Hematopoietic multipotent progenitor cell treated with erythropoietin and hydrocortisone succinate and interleukin-3 and kit ligand, for 17 days (in vitro differentiated cells): ENCODE measurements around the gene TRA2A.
"Not testable (repeated sequence)": the region's sequence is repeated elsewhere in the genome, so short reads cannot be mapped to it uniquely, and the experiment has no call there.

ENCODE experiments used
- DNase-seq: peaks from one replicate; pipeline ENCODE4 v3.0.0-alpha.2; 2015; ENCODE audit warnings: low spot score

Gene TRA2A

DNA sequence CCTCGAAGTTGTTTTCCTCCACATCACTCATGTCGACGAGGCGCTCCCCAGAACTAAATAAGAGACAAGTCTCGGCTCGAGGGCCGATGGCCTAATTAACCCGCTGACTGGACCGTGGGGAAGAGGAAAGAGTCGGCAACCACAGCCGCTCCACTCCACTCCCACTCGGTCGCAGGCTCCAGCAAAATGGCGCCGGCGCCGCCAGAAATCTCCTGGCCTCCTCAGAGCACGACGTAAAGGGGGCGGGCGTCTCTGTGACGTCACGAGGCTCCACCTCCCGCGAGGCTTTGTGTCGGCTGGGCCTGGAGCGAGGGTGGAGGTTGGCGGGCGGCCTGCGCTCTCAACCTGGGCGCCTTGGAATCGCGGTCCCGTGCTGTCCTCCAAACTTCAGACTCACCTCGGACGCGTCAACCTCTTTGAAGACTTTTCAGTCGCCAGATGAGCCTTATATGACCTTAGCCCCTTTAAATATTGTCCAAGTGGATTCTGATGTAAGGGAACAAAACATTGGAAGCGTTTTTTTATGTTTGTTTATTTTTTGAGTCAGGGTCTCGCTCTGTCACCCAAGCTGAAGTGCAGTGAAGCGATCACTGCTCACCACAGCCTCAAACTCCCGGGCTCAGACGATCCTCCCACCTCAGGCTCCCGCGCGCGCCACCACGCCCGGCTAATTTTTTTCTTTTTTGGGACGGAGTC, at the start of gene TRA2A:
Gene TRA2A (minus strand): TSS at position 188 of the 696 bp plus-strand sequence. CDS start 157 bp downstream, at position 31.
- peak; percentile 97 for DNase-seq

DNA sequence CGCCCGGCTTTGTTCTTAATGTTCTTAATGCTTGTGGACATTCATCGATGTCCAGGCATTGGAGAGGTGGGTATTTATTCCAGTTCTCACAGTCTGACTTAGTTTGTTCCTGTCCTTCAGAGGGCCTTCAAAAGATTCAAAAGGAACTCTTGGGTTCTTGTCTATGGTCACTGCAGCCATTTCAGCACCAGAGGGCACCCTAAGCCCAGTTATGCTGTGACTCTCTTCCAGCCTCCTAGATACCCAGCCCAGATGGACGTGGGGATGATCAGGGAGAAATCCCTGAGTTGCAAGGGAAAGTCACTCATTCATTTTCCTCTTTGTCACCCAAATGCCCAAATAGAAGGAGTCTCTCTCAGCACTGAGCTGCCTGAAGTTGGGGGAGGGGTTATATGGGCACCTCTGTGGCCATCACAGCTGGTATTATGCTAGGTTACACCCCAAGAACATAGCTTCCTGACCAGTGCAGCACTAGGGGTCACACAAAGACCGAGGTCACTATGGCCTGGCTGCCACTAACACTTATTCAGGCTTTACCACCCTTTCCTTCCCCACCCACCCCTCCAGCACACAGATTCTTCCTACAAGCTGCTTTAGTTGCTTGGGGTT, 38.9 kb upstream of the TRA2A start:
- DNase-seq = peak; percentile 47

DNA sequence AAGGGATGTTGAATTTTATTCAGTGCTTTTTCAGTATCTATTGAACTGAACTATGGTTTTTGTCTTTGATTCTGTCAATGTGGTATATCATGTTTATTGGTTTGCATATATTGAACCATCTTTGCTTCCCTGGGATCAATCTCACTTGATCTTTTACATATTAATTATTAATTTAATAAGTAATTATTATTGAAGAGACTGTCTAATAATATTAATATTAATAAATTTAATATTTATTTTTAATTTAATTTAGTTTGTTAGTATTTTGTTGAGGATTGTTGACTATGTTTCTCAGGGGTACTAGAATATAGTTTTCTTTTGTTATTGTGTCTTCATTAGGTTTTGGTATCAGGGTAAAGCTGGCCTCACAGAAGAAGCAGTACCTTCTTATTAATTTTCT, 26.5 kb upstream of the TRA2A start:
- DNase-seq = no peak

DNA sequence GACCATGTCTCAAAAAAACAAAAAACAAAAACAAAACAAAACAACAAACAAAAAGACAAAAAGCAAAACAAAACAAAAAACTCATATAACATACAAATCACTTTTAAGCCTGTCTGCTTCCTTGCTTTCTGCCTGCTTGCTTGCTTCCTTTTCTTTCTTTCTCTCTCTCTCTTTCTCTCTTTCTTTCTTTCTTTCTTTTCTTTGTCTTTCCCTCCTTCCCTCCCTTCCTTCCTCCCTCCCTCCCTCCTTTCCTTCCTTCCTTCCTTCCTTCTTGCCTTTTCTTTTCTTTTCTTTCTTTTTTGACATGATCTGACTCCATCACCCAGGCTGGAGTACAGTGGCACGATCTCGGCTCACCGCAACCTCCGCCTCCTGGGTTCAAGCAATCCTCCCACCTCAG, 15.9 kb upstream of the TRA2A start:
- DNase-seq = no peak

DNA sequence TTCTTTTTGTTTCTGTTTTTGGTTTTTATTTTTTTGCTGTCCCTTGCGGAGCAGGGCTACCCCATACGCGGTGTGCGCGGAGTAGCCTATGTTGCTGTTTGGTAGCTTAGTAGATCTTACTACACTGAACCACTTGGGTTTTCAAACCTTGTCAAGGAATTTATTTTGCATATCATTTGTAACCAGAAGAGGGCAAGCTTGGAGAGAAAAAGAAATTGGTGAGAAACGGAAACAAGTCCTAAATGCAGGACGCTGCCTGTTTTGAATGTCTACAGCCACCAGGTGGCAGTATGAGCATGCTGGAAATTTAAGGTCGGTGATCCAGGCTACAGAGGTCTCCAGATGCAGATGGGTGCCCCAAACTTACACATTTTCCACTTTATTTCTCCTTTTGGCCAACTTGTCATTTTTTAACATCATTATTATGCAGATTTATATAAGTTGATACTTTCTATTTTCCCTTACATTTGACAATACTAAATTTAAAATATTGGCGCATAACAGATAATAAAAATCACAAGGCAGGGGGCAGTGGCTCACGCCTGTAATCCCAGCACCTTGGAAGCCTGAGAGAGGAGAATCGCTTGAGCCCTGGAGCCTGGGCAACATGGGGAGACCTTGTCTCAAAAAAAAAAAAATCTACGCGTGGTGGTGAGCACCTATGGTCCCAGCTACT, 15.3 kb upstream of the TRA2A start:
- peak; percentile 90 for DNase-seq

DNA sequence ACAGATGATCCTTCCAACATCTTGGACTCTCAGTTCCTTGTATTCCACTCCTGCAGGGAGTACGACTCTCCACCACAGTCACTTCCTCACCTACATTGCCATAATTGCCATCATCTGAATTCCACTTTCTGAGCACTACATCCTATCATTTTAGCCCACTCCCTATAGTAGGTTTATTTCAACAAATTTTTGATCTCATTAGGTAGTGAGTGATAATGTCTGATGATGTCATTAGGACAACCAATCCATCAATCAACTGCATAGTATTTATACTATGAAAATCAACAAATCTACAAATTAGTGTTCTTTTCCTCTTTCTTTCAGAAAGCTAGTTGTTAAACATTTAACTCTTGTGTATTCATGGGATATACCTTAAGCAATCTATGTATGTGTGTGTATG, 13.7 kb upstream of the TRA2A start:
- DNase-seq = no peak

DNA sequence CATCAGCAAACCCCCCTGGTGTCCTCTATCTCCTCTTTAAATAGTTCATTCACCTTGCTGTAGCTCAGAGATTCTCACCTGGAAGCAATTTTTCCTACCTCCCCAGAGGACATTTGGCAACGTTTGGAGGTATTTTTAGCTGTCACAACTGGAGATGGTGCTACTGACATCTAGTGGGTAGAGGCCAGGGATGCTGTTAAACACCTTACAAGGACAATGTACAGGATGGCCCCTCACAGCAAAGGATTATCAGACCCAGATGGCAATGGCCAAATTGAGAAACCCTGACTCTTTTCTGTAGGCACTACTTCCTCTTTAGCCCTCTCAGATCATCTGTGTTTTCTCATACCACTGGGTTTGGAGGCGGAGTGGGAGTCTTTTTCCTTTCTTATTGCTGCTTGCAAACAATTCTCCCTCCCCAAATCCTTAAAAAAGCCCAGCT, 13.2 kb upstream of the TRA2A start:
- peak; percentile 30 for DNase-seq

DNA sequence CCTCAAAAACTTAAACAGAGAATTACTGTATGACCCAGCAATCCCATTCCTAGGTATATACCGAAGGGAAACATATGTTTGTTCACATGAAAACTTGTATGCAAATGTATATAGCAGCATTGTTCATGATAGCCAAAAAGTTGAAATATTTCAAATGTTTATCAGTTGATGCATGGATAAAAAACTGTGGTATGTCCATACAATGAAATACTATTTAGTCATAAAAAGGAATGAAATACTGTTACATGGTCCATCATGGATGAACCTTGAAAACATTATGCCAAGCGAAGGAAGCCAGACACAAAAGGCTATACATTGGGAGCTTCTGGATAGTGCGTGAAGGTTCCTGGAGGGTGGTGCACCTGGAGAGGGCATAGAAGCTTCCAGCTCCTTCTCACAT, 11.0 kb upstream of the TRA2A start:
- no peak for DNase-seq

DNA sequence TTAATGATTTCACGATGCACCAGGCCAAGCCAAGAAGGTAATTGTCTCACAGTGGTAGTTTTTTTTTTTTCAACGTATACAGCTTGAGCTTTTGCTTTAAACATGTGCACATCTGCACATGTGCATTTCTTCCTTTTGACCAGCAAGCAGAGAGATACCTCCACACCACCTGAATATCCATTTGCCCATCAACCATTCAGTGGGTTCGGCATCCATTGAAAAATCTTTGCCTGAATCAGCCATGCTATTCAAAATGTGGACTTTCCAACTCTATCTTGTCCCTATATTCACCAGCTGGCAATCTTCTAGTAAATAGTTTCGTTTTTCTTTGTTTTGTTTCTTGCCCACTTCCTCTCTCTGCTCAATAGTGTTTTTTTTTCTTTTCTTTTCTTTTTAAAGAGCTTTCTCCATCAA, 7.7 kb upstream of the TRA2A start:
- DNase-seq = no peak

DNA sequence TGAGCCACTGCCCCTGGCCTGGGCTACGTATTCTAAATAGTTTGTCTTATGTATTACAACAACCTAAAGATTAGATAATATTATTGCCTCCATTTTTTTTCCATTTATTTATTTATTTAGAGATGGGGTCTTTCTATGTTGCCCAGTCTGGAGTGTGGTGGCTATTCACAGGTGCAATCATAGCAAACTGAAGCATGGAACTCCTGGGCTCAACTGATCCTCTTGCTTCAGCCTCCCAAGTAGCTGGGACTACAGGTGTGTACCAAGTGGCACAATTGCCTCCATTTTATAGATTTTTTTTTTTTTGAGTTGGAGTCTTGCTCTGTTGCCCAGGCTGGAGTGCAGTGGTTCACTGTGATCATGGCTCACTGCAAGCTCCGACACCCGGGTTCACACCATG, 6.5 kb upstream of the TRA2A start:
- no peak for DNase-seq

DNA sequence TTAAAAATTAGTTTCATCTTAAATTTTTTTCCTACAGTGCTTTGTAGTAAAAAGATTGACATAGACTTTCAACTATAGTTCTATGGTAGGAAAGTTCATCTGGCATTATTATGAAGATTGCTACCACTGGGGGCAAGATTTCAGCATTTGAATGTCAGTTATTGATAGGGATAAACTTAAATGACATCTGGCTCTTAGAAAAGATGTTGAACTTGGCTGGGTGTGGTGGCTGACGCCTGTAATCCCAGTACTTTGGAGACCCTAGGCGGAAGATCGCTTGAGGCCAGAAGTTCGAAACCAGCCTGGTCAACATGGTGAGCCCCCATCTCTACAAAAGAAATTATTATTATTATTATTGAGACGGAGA, 1.4 kb upstream of the TRA2A start:
- DNase-seq = no peak

DNA sequence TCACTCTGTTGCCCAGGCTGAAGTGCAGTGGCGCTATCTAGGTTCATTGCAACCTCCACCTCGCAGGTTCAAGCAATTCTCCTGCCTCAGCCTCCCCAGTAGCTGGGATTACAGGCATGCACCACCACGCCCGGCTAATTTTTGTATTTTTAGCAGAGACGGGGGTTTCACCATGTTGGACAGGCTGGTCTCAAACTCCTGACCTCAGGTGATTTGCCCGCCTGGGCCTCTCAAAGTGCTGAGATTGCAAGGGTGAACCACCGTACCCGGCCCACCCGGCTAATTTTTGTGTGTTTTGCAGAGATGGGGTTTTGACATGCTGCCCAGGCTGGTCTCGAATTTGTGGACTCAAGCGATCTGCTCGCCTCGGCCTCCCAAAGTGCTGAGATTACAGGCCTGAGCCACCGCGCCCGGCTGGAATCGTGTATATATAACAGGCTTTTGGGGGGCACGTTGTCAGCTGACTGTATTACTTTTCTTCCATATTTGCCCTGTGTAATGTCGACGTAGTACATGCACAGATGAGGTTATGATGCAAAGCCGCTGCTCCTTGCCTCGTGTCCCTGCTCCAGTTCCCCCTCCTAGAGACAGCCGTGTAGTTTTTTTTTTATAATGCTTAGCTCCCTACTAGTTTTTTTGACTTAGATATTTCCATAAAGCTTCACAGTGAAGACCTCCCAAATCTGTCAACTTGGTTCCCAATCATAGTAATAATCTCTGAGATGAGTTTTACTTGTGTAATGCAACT, 883 bp upstream of the TRA2A start:
- DNase-seq = no peak

DNA sequence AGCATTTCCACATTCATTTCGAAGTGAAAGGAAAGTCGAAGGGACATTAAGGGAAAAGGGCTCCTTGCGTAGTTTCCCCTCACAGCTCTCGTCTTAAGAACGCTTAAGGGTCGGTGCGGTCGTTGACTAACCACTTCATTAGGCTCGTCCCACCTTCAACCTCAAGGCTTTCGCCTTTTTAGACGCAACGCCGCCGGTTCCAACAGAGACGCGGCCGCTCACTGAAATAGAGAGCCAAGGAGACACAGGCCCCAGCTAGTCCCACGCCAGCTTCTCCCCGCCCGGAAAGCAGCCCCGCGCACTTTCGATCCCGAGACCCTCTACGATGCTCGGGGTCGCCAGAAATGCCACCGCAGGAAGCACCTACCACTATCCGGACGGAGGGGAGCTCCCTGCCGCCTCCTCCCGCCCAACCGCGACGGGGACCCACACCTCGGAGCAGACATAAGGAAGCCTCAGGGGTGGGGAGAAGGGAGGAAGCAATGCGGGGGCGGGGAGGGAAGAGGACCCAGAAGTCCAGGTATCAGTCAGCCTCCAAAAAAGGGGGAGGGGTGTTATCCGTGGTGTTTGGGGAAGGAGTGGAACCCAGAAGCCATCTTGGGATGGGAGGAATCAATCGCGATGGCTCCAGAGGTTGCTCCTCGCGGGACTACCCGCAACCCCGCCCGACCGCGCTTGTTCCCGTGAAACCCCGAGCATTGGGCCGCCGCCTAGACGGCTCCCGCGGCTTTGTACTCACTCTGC, 559 bp downstream of the TRA2A start:
- peak; percentile 65 for DNase-seq

DNA sequence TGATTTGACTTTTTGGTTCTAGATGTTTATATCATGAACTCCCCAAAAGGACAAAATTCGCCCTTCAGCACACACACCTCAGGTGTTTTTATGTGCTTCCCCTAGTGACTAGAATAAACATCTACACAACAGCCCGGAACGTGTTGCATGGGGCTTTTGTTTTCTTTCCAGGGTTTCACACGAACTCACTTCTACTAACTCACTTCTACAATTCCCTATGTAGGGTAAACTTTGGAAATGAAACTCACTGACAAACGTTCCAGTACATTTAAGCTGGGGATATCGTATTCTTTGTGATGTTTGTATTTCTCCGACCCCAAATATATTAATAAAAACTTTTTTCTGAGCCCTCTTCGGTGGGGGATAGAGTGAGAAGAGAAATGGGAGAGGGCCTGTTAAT, 1.4 kb downstream of the TRA2A start:
- peak; percentile 68 for DNase-seq

DNA sequence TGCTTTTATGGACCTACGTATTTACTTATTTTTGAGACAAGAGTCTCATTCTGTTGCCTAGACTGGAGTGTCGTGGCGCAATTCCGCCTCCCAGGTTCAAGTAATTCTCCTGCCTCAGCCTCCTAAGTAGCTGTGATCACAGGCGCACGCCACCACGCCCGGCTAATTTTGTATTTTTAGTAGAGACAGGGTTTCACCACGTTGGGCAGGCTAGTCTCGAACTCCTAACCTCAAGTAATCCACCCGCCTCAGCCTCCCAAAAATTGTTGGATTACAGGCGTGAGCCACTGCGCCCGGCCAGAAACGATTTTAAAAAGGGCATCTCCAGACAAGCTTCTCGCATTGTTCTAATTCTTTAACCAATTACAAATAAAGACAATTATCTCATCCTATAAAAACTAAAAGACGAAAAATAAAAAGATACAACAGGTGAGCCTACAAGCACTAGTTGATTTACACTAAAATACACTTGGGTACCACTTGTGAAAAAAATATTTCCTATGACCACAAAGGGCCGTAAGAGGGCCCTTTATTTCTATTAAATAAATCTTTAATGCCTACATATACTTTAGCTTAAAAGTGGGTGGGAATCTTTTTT, 2.4 kb downstream of the TRA2A start:
- no peak for DNase-seq

DNA sequence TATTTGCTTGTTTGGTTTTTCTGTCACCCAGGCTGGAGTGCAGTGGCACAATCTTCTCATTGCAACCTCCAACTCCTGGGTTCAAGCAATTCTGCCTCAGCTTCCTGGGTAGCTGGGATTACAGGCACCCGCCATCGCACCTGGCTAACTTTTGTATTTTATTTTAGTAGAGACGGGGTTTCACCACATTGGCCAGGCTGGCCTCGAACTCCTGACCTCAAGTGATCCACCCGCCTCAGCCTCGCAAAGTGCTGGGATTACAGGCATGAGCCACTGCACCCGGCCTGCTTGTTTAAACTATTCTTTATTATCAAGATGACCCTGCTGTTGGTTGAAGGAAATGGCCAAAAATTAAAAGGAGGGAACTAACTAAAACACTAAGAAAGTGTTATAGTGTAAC, 6.2 kb downstream of the TRA2A start:
- not testable (repeated sequence) for DNase-seq

DNA sequence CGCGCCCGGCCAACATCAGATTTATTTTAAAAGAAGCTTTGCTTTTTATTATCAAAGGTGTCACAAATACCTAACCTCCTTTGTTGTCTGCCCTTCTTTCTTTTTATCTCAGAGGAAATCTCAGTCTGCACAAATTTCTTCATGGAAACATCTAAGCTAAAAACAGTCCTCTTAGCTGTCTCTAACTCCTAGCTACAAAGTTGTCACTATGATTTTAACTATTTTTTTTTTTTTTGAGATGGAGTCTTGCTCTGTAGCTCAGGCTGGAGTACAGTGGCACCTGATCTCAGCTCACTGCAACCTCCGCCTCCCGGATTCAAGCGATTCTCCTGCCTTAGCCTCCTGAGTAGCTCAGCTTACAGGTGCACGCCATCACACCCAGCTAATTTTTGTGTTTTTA, 7.3 kb downstream of the TRA2A start:
- no peak for DNase-seq

DNA sequence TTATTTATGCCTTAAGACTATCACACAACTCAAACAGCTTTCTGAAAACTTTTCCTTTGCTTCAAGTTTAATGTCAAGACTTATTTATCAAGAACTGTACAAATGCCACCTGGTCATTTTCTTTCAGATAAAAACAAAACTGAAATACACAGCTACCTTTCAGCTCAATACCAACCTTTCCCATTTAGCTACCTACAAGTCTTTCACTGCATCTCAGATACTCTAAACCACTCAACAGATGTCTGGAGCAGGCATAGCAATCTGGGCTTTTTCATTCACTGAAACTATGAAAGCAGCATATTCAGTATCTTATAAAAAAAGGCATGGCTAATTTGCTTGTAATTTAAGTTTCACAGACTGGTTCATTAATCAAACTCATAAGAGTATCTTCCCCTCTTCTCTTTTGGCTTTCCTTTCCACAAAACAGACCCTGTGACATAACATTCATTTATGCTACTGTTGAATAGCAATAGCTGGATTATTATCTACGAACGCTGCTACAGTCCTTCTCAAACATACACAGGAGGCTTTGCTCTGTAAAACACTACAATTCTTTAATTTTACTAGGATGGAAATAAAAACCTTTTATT, 8.2 kb downstream of the TRA2A start:
- peak; percentile 20 for DNase-seq

DNA sequence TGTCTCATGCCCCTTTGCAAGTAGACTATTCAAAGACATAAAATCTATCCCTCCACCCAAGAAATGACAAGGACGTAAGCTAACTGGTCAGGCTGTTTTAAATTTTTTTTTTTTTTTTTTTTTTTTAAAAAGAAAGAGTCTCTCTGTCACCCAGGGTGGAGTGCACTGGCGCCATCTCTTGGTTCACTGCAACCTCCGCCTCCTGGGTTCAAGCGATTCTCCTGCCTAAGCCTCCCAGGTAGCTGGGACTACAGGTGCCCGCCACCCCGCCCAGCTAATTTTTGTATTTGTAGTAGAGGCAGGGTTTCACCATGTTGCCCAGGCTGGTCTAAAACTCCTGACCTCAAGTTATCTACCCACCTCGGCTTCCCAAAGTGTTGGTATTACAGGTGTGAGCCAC, 11.2 kb downstream of the TRA2A start:
- DNase-seq = no peak

DNA sequence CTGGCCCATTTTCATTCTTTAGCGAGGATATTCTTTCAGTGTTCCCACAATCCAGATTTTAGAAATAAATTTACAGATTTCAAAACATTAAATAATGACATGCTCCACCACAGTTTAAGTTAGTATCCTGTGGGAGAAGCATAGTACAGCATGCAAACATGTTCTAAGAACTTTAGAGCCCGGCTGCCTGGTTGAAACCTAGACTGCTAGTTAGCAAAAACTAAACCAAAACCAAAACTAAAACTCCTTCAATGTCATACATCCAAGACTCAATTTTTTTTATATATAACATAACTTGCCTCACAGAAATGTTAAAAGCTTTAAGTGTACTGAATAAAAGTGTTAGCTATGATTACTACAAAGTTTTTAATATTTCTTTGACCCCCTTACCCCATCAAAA, 17.0 kb downstream of the TRA2A start:
- no peak for DNase-seq

DNA sequence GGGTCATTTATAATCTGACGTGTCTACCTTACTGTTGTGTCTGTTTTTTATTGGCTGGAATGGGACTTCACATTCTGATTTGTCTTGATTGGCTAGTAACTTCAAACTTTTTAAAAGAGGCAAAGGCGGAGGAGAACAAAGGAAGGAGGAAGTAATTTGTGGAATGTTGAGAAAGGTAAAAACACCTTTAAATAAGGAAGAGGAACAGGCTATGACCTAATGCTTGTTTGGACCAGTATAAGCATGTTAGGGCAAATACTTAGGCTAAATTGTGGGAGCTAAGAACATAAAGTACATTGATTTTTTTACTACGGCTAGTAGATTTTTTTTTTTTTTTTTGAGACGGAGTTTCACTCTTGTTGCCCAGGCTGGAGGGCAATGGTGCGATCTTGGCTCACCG, 18.0 kb downstream of the TRA2A start:
- not testable (repeated sequence) for DNase-seq
